22Rv1 (cell line): ENCODE data around the gene KRTAP10-1.

ENCODE experiments used
- H3K27ac ChIP-seq: fragments of 450-650 bp; 2 replicates; pipeline ENCODE4 v1.5.1; 2017
- ZFX ChIP-seq: fragments of 450-650 bp; IDR thresholded peaks from 2 replicates; pipeline ENCODE4 v1.6.1; 2017; ENCODE audit warnings: antibody characterized with exemption, borderline replicate concordance
- TF ChIP-seq, protein P1 (sequence below): fragments of 450-650 bp; IDR thresholded peaks from 2 replicates; pipeline ENCODE4 v1.5.1; 2017; ENCODE audit warnings: mild to moderate bottlenecking

The KRTAP10-1 gene

DNA sequence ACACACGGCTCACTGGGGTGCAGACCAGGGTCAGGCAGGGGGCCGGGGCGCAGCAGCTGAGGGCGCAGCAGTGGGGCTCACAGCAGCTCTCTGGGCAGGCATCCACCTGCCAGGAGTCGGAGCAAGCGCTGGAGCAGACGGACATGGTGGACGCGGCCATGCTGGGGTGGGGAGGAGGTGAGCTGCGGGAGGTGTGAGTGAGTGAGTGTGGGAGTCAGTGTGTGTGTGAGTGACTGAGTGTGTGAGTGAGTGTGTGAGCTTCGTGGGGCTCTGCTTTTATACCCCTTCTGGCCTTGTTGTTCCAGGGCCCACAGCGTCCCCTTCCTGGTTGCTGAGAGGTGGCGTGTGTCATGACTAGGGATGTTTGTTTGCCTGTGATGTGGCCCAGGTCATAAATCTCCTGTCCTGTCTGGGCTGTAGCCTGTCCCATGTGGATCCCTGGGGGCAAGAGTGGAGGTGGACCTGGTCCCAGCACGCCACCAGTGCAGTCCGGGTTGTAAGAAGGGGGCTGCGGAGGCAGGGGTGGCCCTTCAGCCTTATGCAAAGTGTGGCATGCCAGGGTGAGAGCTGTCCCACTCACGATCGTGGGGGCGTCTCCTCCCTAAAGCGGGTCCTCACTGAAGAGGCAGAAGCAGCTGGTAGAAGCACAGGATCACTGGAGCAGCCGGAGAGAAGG, at the start of gene KRTAP10-1:
Gene KRTAP10-1 (minus strand): TSS at position 205 of the 676 bp plus-strand sequence. CDS start 45 bp downstream, at position 160.
- H3K27ac ChIP-seq = no peak within 1 kb of the TSS
- TF ChIP-seq ZFX = no peak
- TF ChIP-seq, protein P1, sequence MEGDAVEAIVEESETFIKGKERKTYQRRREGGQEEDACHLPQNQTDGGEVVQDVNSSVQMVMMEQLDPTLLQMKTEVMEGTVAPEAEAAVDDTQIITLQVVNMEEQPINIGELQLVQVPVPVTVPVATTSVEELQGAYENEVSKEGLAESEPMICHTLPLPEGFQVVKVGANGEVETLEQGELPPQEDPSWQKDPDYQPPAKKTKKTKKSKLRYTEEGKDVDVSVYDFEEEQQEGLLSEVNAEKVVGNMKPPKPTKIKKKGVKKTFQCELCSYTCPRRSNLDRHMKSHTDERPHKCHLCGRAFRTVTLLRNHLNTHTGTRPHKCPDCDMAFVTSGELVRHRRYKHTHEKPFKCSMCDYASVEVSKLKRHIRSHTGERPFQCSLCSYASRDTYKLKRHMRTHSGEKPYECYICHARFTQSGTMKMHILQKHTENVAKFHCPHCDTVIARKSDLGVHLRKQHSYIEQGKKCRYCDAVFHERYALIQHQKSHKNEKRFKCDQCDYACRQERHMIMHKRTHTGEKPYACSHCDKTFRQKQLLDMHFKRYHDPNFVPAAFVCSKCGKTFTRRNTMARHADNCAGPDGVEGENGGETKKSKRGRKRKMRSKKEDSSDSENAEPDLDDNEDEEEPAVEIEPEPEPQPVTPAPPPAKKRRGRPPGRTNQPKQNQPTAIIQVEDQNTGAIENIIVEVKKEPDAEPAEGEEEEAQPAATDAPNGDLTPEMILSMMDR = no peak

DNA sequence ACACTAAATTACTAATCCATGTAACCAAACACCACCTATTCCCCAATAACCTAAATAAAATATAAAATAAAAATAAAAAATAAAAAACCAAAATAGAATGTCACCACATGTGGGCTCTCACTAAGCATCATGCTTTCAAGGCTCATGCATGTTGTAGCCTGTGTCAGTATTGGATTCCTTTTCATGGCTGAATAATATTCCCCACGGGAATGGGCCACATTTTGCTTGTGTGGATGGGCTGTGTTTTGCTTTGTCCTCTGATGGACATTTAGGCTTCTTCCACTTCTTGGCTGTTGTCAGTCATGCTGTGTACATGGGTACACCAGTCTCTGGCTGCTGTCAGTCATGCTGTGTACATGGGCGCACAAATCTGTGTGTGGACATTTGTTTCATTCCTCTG, 49.1 kb upstream of the KRTAP10-1 start:
- no peak overlapping the region for H3K27ac ChIP-seq
- no peak for TF ChIP-seq ZFX
- TF ChIP-seq, protein P1 = no peak

- TF ChIP-seq, protein P1 = no peak
- TF ChIP-seq ZFX = no peak
- no peak overlapping the region for H3K27ac ChIP-seq
Observed at GRCh38 chr21:44585892-44586291, 45.9 kb upstream of the KRTAP10-1 start.

DNA sequence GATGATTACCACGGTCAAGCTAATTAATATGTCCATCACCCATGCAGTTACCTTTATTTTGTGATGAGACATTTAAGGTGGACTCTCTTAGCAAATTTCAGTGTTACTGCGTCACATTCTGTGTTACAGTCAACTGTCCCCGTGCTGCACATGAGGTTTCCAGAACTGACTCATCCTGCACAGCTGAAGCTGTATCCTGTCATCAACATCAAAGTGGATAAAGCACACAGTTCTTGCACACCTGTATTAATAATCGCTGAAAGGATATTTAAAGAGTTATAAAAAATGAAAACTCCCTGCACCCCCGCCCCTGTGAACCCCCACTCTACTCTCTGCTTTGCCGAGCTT, 43.8 kb upstream of the KRTAP10-1 start:
- TF ChIP-seq ZFX = no peak
- TF ChIP-seq, protein P1 = no peak

GRCh38 chr21:44583089-44583799, 43.2 kb upstream of the KRTAP10-1 start:
- peak overlapping the region; percentile 44 for H3K27ac ChIP-seq
- TF ChIP-seq ZFX = no peak
- TF ChIP-seq, protein P1 = no peak

More for the DNA sequence above, 43.8 kb upstream of the KRTAP10-1 start:
- peak overlapping the region; percentile 44 for H3K27ac ChIP-seq

GRCh38 chr21:44582055-44582454, 42.1 kb upstream of the KRTAP10-1 start:
- H3K27ac ChIP-seq = no peak overlapping the region
- TF ChIP-seq, protein P1 = no peak
- no peak for TF ChIP-seq ZFX

- peak overlapping the region; percentile 47 for H3K27ac ChIP-seq
- TF ChIP-seq ZFX = no peak
- TF ChIP-seq, protein P1 = no peak
Observed at GRCh38 chr21:44581158-44581557, 41.2 kb upstream of the KRTAP10-1 start.
